ENCODE results near the gene TAB2.

DNA sequence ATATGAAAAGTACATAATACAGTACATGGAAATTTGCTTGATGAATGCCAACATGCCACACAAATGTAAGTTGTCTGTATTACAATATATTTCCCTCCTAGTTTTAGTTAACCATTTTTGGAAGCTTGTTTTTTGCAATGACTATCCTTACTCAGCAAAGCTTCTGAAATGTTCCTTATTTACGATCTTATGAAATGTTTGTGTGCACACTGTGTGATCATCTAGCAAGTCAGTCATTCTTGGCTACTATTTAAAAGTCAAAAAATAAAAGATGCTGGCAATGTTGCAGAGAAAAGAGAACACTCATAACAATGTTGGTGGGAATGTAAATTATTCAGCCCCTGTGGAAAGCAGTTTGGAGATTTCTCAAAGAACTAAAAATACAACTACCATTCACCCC is 116.4 kb downstream of the TAB2 start:
- TF ChIP-seq GLIS3 (CRISPR knock-in tag; IDR thresholded peaks at IDR 0.05) (no peak), ZNF70 (CRISPR knock-in tag; IDR thresholded peaks at IDR 0.05) (no peak), PPARA (CRISPR knock-in tag; IDR thresholded peaks at IDR 0.05; ENCODE audit: borderline replicate concordance) (no peak), ZFP3 (CRISPR knock-in tag; IDR thresholded peaks at IDR 0.05) (no peak), ISL1 (CRISPR knock-in tag; IDR thresholded peaks at IDR 0.05) (no peak), ZNF8 (CRISPR knock-in tag; IDR thresholded peaks at IDR 0.05) (no peak), CSDC2 (CRISPR knock-in tag; IDR thresholded peaks at IDR 0.05) (no peak), OSR1 (CRISPR knock-in tag; IDR thresholded peaks at IDR 0.05) (no peak), ZFP30 (CRISPR knock-in tag; IDR thresholded peaks at IDR 0.05) (no peak)
- TF ChIP-seq, protein P1, sequence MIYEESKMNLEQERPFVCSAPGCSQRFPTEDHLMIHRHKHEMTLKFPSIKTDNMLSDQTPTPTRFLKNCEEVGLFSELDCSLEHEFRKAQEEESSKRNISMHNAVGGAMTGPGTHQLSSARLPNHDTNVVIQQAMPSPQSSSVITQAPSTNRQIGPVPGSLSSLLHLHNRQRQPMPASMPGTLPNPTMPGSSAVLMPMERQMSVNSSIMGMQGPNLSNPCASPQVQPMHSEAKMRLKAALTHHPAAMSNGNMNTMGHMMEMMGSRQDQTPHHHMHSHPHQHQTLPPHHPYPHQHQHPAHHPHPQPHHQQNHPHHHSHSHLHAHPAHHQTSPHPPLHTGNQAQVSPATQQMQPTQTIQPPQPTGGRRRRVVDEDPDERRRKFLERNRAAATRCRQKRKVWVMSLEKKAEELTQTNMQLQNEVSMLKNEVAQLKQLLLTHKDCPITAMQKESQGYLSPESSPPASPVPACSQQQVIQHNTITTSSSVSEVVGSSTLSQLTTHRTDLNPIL (CRISPR knock-in tag; IDR thresholded peaks at IDR 0.05; ENCODE audit: low read depth): no peak
- TF ChIP-seq, protein P2, sequence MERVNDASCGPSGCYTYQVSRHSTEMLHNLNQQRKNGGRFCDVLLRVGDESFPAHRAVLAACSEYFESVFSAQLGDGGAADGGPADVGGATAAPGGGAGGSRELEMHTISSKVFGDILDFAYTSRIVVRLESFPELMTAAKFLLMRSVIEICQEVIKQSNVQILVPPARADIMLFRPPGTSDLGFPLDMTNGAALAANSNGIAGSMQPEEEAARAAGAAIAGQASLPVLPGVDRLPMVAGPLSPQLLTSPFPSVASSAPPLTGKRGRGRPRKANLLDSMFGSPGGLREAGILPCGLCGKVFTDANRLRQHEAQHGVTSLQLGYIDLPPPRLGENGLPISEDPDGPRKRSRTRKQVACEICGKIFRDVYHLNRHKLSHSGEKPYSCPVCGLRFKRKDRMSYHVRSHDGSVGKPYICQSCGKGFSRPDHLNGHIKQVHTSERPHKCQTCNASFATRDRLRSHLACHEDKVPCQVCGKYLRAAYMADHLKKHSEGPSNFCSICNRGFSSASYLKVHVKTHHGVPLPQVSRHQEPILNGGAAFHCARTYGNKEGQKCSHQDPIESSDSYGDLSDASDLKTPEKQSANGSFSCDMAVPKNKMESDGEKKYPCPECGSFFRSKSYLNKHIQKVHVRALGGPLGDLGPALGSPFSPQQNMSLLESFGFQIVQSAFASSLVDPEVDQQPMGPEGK (CRISPR knock-in tag; IDR thresholded peaks at IDR 0.05; ENCODE audit: borderline replicate concordance): no peak

Data from SK-N-SH treated with all-trans-retinoic acid at 6 μM for 48 hours (cell line).